Tibial artery (tissue), 4 donors: ENCODE data around the gene MGAT4A.
A peak's percentile ranks its signal among the peaks of the same experiment; 100 is the strongest.
"Not testable (repeated sequence)": the region's sequence is repeated elsewhere in the genome, so short reads cannot be mapped to it uniquely, and the experiment has no call there.

Experiments used
- DNase-seq, 2 donors: peaks; one replicate each; pipeline ENCODE4 v3.0.0-alpha.2; 2019
- H3K27ac ChIP-seq, 2 donors: fragments of 200-600 bp; sonication (generic) in 1 of 2; 1 replicate in 1 of 2; 2 replicates in 1 of 2; pipeline ENCODE4 v1.5.1; 2018 to 2019; ENCODE audit warnings: mild to moderate bottlenecking in 1 of 2
- H3K27me3 ChIP-seq, 2 donors: fragments of 200-600 bp; sonication (generic) in 1 of 2; one replicate each; pipeline versions ENCODE4 v1.5.1 to v1.6.0; 2016 to 2019
- H3K36me3 ChIP-seq, 3 donors: fragments of 200-600 bp; sonication (generic) in 2 of 3; one replicate each; pipeline ENCODE4 v1.5.1; 2016 to 2019; ENCODE audit warnings: mild to moderate bottlenecking in 2 of 3
- H3K4me1 ChIP-seq, 4 donors: fragments of 200-600 bp; sonication (generic) in 2 of 4; 1 replicate in 3 of 4; 2 replicates in 1 of 4; pipeline ENCODE4 v1.5.1; 2016 to 2019
- H3K4me3 ChIP-seq, 2 donors: fragments of 200-600 bp; sonication (generic) in 1 of 2; 1 replicate in 1 of 2; 2 replicates in 1 of 2; pipeline ENCODE4 v1.5.1; 2018 to 2019; ENCODE audit warnings: mild to moderate bottlenecking in 2 of 2
- H3K9me3 ChIP-seq, 3 donors: fragments of 200-600 bp; sonication (generic) in 1 of 3; one replicate each; pipeline ENCODE4 v1.5.1; 2016 to 2019
- CTCF ChIP-seq, 2 experiments: fragments of 200-600 bp in 1 of 2; fragments of 450-650 bp in 1 of 2; IDR thresholded peaks; one replicate each; pipeline ENCODE4 v1.5.1; 2017 to 2019; ENCODE audit warnings: antibody characterized with exemption in 2 of 2, mild to moderate bottlenecking in 1 of 2, moderate library complexity in 1 of 2
- intact Hi-C: fragments of 100-400 bp; cut with DNase I; formaldehyde crosslinking; loops from one replicate; pipeline ENCODE4 v1.15.0; 2023; ENCODE audit warnings: low total_unique reads

The MGAT4A gene

GRCh38 chr2:98759338-98759737 lies 28.4 kb upstream of the MGAT4A start:
- H3K36me3 ChIP-seq, result no peaks in the 10 kb centered on the region
- no peak overlapping the region for H3K4me3 ChIP-seq
- H3K9me3 ChIP-seq, result no peaks in the 10 kb centered on the region
- no peaks in the 10 kb centered on the region for H3K27me3 ChIP-seq
- peaks cover 0 to 21% (median 12%) of the 10 kb centered on the region in 4 donors for H3K4me1 ChIP-seq
- intact Hi-C loops, result no loop called here
- no peak for TF ChIP-seq CTCF (IDR thresholded peaks at IDR 0.05)
- DNase-seq, result no peak
- H3K27ac ChIP-seq, result no peak overlapping the region

- peak; percentile 79 to 81 for DNase-seq
- intact Hi-C loops, result no loop called here
Measured at GRCh38 chr2:98757904-98758421, 27.0 kb upstream of the MGAT4A start.

GRCh38 chr2:98753801-98754200 lies 22.9 kb upstream of the MGAT4A start:
- no peaks in the 10 kb centered on the region for H3K27me3 ChIP-seq
- intact Hi-C loops, result no loop called here
- no peaks in the 10 kb centered on the region for H3K36me3 ChIP-seq
- H3K4me1 ChIP-seq, result peaks cover 0 to 19% (median 12%) of the 10 kb centered on the region in 4 donors
- no peak overlapping the region for H3K27ac ChIP-seq
- TF ChIP-seq CTCF (IDR thresholded peaks at IDR 0.05), result no peak
- no peak for DNase-seq
- H3K4me3 ChIP-seq, result no peak overlapping the region
- H3K9me3 ChIP-seq, result no peaks in the 10 kb centered on the region

More at GRCh38 chr2:98757904-98758421, 27.0 kb upstream of the MGAT4A start:
- no peaks in the 10 kb centered on the region for H3K27me3 ChIP-seq
- H3K9me3 ChIP-seq, result no peaks in the 10 kb centered on the region
- TF ChIP-seq CTCF (IDR thresholded peaks at IDR 0.05), result no peak
- no peaks in the 10 kb centered on the region for H3K36me3 ChIP-seq
- peaks cover 0 to 21% (median 12%) of the 10 kb centered on the region in 4 donors for H3K4me1 ChIP-seq
- peak overlapping the region in 1 of 2 donors; percentile 2 for H3K4me3 ChIP-seq
- peak overlapping the region in 1 of 2 donors; percentile 68 for H3K27ac ChIP-seq

GRCh38 chr2:98752711-98753110 lies 21.8 kb upstream of the MGAT4A start:
- not testable (repeated sequence) for DNase-seq

GRCh38 chr2:98751748-98752147 lies 20.8 kb upstream of the MGAT4A start:
- Histone ChIP-seq H3K4me1 (no peaks in the 10 kb centered on the region), H3K36me3 (no peaks in the 10 kb centered on the region), H3K27ac (no peak overlapping the region), H3K4me3 (no peak overlapping the region), H3K9me3 (no peaks in the 10 kb centered on the region), H3K27me3 (no peaks in the 10 kb centered on the region)
- intact Hi-C loops, result no loop called here
- TF ChIP-seq CTCF (IDR thresholded peaks at IDR 0.05), result no peak
- DNase-seq, result no peak

More at GRCh38 chr2:98752711-98753110, 21.8 kb upstream of the MGAT4A start:
- H3K4me3 ChIP-seq, H3K36me3 ChIP-seq, intact Hi-C loops, H3K27ac ChIP-seq, H3K27me3 ChIP-seq, H3K4me1 ChIP-seq, H3K9me3 ChIP-seq: not testable (repeated sequence)

- no peaks in the 10 kb centered on the region for H3K9me3 ChIP-seq
- no peaks in the 10 kb centered on the region for H3K36me3 ChIP-seq
- no peaks in the 10 kb centered on the region for H3K27me3 ChIP-seq
- H3K27ac ChIP-seq, result no peak overlapping the region
- intact Hi-C loops, result no loop called here
- no peak overlapping the region for H3K4me3 ChIP-seq
- H3K4me1 ChIP-seq, result no peaks in the 10 kb centered on the region
- TF ChIP-seq CTCF (IDR thresholded peaks at IDR 0.05), result no peak
- no peak for DNase-seq
Measured at GRCh38 chr2:98750593-98751282, 19.8 kb upstream of the MGAT4A start.
